ENCODE data around the gene GPC6.

DNA sequence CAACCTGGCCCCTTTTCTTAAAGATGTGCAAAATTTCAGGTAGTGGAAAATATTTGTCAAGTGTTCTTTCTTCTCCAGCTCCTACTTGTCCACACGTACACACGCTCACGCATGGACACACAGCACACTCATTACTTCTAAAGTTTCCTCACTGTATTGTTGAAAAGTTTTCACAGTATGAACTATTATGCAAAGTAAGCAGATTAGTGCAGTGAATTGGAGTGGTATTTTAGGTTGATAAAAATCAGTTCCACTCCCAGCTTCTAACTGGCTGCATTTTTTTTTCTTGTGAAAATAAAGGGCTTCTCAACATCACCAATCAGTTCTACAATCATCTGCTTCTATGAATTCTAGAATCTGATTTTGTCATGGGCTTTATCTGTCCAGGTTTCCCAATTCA, 988.4 kb downstream of the GPC6 start:
- TF ChIP-seq, protein P1, sequence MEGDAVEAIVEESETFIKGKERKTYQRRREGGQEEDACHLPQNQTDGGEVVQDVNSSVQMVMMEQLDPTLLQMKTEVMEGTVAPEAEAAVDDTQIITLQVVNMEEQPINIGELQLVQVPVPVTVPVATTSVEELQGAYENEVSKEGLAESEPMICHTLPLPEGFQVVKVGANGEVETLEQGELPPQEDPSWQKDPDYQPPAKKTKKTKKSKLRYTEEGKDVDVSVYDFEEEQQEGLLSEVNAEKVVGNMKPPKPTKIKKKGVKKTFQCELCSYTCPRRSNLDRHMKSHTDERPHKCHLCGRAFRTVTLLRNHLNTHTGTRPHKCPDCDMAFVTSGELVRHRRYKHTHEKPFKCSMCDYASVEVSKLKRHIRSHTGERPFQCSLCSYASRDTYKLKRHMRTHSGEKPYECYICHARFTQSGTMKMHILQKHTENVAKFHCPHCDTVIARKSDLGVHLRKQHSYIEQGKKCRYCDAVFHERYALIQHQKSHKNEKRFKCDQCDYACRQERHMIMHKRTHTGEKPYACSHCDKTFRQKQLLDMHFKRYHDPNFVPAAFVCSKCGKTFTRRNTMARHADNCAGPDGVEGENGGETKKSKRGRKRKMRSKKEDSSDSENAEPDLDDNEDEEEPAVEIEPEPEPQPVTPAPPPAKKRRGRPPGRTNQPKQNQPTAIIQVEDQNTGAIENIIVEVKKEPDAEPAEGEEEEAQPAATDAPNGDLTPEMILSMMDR (IDR thresholded peaks at IDR 0.05), result no peak
- no peak for TF ChIP-seq POLR2A (IDR thresholded peaks at IDR 0.05)
